ENCODE results near the gene BMPR2.
"Not testable (repeated sequence)": the region's sequence is repeated elsewhere in the genome, so short reads cannot be mapped to it uniquely, and the experiment has no call there.

BMPR2 gene

DNA sequence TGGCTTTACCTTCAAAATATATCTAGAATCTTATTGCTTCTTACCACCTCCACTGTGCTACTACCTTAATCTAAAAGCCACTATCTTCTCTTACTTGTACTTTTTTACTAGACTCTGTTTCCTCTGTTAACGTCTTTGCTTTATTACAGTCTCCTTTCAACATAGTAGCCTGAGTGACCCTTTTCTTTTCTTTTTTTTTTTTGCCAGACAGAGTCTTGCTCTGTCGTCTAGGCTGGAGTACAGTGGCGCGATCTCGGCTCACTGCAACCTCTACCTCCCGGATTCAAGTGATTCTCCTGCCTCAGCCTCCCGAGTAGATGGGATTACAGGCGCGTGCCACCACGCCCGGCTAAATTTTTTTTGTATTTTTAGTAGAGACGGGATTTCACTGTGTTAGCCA is 10.4 kb downstream of the BMPR2 start:
- not testable (repeated sequence) for DNase-seq

GRCh38 chr2:202387608-202388342 is 11.6 kb downstream of the BMPR2 start:
- DNase-seq: no peak

- DNase-seq: no peak
Measured at GRCh38 chr2:202400941-202401340, 24.8 kb downstream of the BMPR2 start.

DNA sequence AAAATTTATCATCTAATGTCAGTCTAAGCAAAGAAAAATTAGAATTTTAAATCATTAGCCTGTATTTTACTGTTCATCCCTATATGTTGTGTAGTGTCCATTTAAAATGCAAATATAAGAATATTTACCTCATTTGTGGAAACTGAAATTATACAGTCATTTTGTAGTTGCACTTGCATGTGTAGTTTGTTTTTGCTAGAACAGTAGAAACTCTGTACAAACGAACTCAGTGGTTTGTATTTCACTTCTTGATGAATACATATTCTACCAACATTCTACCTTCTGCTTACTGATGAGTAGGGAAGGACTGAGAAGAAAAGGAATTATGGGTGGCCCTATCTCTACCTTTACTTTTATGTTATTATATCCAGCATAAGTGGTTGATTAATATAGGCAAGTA is 29.7 kb downstream of the BMPR2 start:
- DNase-seq: no peak

GRCh38 chr2:202406445-202406978 is 30.4 kb downstream of the BMPR2 start:
- no peak for DNase-seq

DNA sequence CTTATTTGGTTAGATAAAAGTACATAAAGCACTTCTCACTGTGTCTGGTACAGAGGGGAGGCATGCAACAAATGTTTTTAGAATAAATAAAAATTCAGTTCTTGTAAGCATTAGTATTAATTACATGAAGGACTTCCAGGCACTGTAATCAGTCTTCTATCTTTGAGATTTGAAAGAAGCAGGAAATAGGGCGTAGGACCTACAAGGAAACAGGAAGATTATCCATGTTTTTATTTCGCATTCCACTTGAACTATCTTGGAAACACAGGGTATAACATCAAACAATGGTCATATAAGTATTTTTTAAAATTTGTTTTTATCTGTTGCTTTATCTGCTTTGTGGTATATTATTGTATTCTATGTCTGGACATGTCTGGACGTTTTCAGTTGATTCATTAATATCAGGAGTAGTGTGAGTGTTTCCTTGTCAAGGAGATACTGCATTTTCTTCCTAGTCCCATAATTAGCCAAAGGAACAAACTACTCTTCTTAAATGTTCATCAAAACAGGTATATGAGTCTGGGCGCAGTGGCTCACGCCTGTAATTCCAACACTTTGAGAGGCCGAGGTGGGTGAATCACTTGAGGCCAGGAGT is 32.5 kb downstream of the BMPR2 start:
- no peak for DNase-seq

DNA sequence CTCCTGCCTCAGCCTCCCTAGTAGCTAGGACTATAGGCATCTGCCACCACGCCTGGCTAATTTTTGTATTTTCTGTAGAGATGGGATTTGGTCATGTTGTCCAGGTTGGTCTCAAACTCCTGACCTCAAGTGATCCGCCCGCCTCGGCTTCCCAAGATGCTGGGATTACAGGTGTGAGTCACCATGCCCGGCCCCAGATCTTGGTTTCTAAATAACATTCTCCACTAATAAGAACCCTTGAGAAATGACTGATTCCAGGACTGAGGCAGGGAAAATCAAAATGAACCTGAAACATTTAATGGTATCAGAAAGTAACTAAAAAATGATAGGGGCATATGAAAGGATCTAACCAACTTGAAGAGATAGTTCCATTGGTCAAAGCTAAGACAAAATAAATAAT is 34.0 kb downstream of the BMPR2 start:
- DNase-seq: no peak

DNA sequence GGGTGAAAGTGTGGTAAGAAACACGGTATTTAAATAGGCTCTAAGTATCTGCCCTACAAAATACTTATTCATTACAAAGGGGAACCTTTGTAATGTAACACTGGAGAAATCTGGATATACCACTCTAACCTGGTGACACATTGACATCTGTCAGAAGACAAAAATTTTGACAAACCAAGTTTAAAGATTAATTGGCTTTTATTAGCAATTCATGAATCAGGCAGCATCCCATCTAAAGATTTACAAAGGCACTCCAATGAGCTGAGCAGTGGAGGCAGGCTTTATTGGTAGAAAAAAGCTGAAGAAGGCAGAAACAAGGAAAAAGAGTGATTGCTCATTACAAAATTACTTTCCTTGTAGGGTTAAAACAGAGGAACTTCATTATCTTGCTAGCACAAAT is 35.0 kb downstream of the BMPR2 start:
- DNase-seq: no peak

- no peak for DNase-seq
Measured at GRCh38 chr2:202418027-202418426, 41.9 kb downstream of the BMPR2 start.

DNA sequence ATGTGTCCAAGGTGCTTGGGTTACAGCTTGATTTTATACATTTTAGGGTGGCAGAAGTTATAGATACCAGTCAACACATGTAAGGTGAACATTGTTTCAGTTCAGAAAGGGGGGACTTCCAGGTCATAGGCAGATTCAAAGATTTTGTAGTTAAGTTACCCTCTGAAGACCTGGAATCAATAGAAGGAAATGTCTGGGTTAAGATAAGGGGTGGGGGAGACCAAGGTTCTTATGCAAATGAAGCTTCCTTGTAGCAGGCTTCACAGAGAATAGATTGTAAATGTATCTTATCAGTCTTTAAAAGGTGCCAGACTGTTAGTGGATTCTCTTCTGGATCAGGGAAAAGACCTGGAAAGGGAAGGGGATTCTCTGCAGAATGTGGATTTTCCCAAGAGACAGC is 42.4 kb downstream of the BMPR2 start:
- DNase-seq: no peak

DNA sequence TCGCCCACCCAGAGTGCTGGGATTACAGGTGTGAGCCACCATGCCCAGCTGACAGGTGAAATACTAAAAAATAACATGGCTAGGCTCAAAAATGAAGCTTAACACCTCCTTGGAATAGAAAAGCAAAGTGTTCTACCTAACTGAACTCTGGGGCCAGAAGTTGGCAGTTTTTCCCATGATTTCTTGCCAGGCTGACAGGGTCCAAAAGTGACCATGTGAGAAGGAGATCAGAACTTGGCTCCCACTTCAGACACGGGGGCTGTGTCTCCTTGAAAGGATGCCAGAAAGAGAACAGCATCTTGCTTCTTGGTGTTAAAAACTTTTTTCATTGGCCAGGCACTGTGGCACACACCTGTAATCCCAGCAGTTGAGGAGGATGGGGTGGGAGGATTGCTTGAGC is 47.0 kb downstream of the BMPR2 start:
- DNase-seq: no peak

GRCh38 chr2:202425036-202425435 is 48.9 kb downstream of the BMPR2 start:
- no peak for DNase-seq

- DNase-seq: no peak
Measured at GRCh38 chr2:202426751-202427150, 50.6 kb downstream of the BMPR2 start.

DNA sequence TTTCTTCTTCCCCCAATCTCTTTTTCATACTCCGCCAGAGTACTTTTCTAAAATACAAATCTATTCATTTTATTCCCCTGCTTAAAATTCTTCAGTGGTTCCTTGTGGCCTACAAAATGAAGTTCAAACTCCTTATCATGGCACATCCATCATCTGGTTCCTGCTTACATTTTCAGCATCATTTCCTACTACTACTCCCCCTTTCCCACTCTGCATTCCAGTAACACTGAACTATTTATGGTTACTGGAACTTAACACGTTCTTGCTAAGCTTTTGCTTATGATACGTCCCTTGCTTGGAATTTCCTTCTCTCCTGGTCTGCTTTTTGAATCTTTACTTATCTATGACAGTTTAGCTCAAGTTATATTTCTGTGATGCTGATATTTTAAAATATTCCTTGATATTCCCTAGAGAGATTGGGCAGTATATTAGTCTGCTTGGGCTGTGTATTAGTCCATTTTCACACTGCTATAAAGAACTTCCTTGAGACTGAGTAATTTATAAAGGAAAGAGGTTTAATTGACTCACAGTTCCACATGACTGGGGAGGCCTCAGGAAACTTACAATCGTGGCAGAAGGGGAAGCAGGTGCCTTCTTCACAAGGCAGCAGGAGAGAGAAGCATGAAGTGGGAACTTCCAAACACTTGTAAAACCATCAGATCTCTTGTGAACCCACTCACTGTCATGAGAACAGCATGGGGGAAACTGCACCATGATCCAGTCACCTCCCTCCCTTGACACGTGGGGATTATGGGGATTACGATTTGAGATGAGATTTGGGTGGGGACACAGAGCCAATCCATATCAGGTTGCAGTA is 53.2 kb downstream of the BMPR2 start:
- DNase-seq: no peak

DNA sequence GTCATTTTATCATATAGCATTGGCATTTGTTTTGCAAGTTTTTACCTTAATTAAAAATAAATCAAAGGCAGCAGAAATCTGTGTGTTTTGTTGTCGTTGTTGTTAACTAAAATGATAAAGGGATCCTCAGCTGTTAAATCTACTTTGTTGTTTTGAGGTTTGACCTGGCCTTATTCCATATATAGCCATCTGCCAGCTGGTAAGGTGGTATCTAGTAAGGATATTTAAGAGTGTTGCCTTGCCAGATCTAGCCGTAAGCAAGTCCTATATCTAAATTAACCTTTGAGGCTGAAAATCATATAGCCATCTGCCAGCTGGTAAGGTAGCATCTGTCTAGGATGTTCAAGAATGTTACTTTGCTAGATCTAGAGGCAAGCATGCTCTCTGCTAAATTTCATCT is 56.6 kb downstream of the BMPR2 start:
- no peak for DNase-seq

- no peak for DNase-seq
Measured at GRCh38 chr2:202434472-202434871, 58.3 kb downstream of the BMPR2 start.

- DNase-seq: no peak
Measured at GRCh38 chr2:202436626-202437025, 60.5 kb downstream of the BMPR2 start.

- not testable (repeated sequence) for DNase-seq
Measured at GRCh38 chr2:202440117-202440516, 64.0 kb downstream of the BMPR2 start.

DNA sequence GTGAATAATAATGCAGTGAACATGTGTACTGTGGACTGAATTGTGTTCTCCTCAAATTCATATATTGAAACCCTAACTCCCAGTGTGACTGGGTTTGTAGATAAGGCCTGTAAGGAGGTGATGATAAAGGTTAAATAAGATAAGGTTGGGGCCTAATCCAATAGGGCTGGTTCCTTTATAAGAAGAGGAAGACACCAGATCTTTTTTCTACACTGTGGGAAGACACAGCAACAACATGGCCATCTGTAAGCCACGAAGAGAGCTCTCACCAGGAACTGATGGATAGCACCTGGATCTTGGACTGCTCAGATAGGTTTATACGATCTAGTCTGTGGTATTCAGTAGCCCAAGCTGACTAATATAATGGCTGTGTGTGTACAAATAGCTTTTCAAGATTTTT is 66.8 kb downstream of the BMPR2 start:
- no peak for DNase-seq

DNA sequence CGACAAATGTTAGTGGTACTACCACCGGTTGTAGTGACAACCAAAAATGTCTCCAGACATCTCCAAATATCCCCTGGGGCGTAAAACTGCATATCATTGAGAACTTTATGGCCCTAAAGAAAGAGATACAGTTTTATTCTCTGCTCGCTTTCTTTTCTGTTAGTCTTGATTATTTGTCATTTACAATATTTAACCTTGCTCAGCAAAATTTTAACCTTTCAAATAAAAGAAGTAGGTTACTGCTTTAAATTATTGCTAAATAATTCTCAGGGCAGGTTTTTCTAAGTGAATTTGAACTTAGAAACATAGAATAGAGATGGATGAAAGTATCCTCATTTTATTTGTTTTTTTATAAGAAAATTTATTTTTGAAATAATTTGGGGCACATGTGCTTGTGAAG is 67.9 kb downstream of the BMPR2 start:
- DNase-seq: no peak

DNA sequence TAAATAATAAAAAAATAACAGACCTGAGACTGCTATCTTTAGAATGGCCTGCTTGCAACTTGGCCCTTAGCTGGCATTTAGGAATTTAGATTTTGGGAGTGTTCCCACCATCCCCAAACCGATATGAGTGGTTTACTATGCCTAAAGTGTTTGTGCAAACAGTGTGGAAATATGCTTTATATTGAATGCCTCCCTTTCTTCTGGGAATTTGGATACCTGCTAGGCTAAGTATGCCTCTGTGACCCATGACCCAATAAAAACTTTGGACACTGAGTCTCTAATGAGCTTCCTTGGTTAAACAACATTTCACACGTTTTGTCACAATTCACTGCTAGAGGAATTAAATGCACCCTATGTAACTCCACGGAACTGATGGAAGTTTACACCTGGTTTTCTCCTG is 73.2 kb downstream of the BMPR2 start:
- no peak for DNase-seq

DNA sequence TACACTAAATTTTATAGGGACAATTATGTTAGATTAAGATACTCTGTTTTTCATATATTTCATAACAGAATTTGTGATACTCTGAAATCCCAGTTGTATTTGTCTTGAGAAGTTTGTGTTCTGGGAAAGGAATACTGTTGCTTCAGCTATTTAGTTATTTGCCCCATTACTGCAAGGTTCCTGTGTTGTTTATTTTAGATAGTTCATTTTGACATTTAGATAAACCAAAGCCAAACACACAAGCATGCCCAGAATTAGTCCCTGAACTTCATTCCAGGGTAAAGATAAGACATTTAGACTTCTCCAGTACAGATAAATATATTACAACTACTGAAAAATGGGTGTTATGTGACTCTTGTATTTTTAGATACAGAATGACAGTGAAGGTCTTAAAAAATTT is 74.7 kb downstream of the BMPR2 start:
- no peak for DNase-seq

- no peak for DNase-seq
Measured at GRCh38 chr2:202452744-202453143, 76.6 kb downstream of the BMPR2 start.

GRCh38 chr2:202454536-202454935 is 78.4 kb downstream of the BMPR2 start:
- DNase-seq: no peak

All from NCI-H1105 treated with DMSO at 0.1 percent for 48 hours (cell line).